ENCODE results near the gene EXOC6B.

DNA sequence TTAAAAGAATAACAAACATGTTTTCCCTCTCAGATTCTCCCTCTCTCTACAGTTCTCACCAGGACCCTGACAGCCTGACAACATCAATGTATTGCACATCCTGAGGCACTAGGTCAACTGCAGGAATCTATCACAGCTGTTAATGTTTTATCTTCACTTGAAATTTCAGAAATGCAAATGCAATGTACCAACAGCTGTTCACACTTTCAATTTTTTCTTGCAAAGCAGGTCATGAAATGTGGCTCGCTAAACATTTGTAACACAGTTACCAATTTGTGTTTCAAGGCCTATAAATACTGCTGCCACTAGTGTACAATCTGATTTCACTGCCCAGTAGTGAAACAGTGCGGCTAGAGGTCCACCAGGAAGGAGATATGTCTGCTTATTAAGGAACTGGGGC is 147.8 kb downstream of the EXOC6B start:
- TF ChIP-seq, protein P1, sequence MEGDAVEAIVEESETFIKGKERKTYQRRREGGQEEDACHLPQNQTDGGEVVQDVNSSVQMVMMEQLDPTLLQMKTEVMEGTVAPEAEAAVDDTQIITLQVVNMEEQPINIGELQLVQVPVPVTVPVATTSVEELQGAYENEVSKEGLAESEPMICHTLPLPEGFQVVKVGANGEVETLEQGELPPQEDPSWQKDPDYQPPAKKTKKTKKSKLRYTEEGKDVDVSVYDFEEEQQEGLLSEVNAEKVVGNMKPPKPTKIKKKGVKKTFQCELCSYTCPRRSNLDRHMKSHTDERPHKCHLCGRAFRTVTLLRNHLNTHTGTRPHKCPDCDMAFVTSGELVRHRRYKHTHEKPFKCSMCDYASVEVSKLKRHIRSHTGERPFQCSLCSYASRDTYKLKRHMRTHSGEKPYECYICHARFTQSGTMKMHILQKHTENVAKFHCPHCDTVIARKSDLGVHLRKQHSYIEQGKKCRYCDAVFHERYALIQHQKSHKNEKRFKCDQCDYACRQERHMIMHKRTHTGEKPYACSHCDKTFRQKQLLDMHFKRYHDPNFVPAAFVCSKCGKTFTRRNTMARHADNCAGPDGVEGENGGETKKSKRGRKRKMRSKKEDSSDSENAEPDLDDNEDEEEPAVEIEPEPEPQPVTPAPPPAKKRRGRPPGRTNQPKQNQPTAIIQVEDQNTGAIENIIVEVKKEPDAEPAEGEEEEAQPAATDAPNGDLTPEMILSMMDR (conservative IDR thresholded peaks at IDR 0.05) = no peak
- TF ChIP-seq EZH2 (IDR thresholded peaks at IDR 0.05; ENCODE audit: low read depth) = no peak
